ENCODE data around the gene ADSS2. TPM values are rescaled to one million over a fixed set of nuclear protein-coding genes. Genes with fewer than 3 reads are reported as not detected.

Gene ADSS2
- total RNA-seq, 4 donors from 2014 or later, result 33.7 to 59.9 (median 42.2) TPM

DNA sequence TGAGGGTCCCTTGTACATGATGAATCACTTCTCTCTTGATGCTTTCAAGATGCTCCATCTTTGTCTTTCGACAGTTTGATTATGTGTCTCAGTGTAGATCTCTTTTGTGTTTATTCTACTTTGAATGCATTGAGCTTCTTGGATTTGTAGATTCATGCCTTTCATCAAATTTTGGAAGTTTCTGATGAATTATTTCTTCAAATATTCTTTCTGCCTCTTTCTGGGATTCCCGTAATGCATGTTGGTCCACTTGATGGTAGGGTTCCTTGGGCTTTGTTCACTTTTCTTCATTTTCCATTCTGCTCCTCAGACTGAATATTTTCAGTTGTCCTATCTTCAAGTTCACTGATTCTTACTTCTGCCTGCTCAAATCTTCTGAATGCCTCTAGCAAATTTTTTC is 50.7 kb downstream of the ADSS2 start:
- TF ChIP-seq POLR2A (IDR thresholded peaks at IDR 0.05), result no peak
- TF ChIP-seq, protein P1, sequence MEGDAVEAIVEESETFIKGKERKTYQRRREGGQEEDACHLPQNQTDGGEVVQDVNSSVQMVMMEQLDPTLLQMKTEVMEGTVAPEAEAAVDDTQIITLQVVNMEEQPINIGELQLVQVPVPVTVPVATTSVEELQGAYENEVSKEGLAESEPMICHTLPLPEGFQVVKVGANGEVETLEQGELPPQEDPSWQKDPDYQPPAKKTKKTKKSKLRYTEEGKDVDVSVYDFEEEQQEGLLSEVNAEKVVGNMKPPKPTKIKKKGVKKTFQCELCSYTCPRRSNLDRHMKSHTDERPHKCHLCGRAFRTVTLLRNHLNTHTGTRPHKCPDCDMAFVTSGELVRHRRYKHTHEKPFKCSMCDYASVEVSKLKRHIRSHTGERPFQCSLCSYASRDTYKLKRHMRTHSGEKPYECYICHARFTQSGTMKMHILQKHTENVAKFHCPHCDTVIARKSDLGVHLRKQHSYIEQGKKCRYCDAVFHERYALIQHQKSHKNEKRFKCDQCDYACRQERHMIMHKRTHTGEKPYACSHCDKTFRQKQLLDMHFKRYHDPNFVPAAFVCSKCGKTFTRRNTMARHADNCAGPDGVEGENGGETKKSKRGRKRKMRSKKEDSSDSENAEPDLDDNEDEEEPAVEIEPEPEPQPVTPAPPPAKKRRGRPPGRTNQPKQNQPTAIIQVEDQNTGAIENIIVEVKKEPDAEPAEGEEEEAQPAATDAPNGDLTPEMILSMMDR (IDR thresholded peaks at IDR 0.05), result no peak
- H3K27me3 ChIP-seq, result no peaks in the 10 kb centered on the region
- intact Hi-C loops (cut with DNase I), result no loop called here
- peaks cover 0 to 11% of the 10 kb centered on the region in 2 donors for H3K36me3 ChIP-seq
- H3K27ac ChIP-seq, result no peak overlapping the region
- H3K4me1 ChIP-seq, result no peaks in the 10 kb centered on the region
- no peak for DNase-seq
- no peak overlapping the region for H3K4me3 ChIP-seq (replicated peaks in 1 of 3)
- WGBS, 2 donors, result 98 to 99% methylated on average over 2 of the region's 2 CpGs
- H3K9me3 ChIP-seq, result no peaks in the 10 kb centered on the region

DNA sequence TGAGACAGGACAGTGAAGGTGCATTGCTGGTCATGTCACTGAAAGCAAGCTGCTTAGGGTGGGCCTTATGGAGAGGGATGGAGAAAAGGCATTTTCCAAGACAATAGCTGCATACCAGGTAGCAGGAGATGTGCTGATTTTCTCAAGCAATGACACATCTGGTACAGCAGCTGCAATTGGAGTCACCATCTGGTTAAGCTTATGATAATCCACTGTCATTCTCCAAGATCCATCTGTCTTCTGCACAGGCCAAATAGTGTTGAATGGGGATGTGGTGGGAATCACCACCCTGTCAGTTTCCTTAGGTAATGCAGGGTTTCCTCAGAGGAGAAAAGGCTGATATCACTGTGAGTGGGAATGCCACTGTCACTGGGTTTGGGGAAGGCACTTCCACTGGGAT is 54.6 kb downstream of the ADSS2 start:
- intact Hi-C loops (cut with DNase I), result no loop called here
- Histone ChIP-seq H3K4me3 (replicated peaks in 1 of 3) (no peak overlapping the region), H3K9me3 (no peaks in the 10 kb centered on the region), H3K36me3 (peaks cover 0 to 10% of the 10 kb centered on the region in 2 donors), H3K27ac (no peak overlapping the region), H3K4me1 (no peaks in the 10 kb centered on the region), H3K27me3 (no peaks in the 10 kb centered on the region)
- no peak for DNase-seq
- no peak for TF ChIP-seq POLR2A (IDR thresholded peaks at IDR 0.05)
- TF ChIP-seq, protein P1 (IDR thresholded peaks at IDR 0.05), result no peak

DNA sequence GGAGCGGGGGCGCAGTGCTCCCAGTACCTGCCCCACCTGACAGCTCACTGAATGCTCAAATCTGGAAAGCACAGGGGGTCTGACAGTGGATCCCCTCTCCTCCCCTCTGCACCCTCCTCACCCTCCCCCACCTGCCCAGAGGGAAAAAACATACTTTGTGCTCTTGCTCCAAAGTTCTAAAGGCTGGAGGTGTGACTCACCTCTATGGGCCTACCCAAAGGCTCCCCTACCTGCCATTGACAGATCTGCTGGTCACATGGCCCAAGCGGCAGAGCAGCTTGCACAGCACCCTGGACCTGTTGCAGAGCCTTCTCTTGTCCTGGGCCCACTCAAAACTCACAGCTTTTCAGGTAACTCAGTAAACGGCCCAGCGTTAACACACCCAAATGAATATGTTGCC is 55.7 kb downstream of the ADSS2 start:
- WGBS, 2 donors, result 75 to 93% methylated on average over 5 of the region's 5 CpGs
- TF ChIP-seq, protein P1 (IDR thresholded peaks at IDR 0.05), result no peak
- no peak for TF ChIP-seq POLR2A (IDR thresholded peaks at IDR 0.05)
- DNase-seq, result no peak
- no peaks in the 10 kb centered on the region for H3K4me1 ChIP-seq
- no peak overlapping the region for H3K4me3 ChIP-seq (replicated peaks in 1 of 3)
- H3K27me3 ChIP-seq, result no peaks in the 10 kb centered on the region
- H3K9me3 ChIP-seq, result no peaks in the 10 kb centered on the region
- H3K36me3 ChIP-seq, result no peaks in the 10 kb centered on the region
- no peak overlapping the region for H3K27ac ChIP-seq
- intact Hi-C loops (cut with DNase I), result no loop called here

DNA sequence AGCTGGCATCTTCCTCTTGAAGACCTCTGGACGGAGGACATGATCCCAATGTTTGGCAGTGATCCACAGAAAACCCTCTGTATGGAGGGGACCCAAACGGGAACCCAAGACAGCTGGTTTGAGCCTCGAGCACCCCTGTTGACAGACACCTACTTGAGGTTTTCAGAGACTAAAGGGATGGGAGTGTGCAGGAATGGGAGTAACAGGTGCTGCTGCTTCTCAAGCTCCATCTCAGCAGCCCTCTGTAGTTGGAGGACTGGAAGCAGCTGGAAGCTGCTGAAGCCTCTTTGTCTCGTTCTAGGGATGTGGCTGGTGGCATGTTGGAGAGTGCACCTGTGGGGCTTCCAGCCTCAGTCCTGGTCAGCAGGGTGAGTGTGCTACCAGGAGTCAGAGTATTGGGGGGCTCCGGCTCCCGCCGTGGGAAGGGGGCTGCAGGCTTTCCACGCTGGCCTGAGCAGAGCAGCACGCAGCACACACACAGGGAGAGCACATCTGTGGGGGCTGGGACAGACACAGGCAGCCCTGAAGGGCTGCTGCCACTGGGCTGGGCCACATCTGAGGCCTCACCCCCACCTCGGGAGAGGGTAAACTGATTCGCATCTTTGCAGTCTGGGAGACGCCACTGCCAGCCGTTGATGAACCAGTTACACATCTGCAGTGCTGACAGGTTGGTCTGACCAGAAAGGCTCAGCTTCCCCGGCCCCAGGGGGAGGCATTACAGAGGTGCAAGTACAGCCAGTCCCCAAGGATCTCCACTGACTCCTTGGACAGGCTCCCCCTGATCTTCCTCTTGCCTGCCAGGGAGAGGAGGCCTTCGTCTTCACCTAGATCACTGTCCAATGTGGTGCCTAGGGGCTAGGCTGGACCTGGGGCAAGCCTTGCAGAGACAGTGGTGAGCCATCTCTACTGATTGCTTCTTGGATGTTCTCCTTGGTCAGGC is 56.6 kb downstream of the ADSS2 start:
- intact Hi-C loops (cut with DNase I), result no loop called here
- no peaks in the 10 kb centered on the region for H3K9me3 ChIP-seq
- H3K36me3 ChIP-seq, result no peaks in the 10 kb centered on the region
- WGBS, 2 donors, result 88 to 90% methylated on average over 6 to 11 of the region's 15 CpGs
- H3K4me3 ChIP-seq (replicated peaks in 1 of 3), result no peak overlapping the region
- no peak for DNase-seq
- TF ChIP-seq POLR2A (IDR thresholded peaks at IDR 0.05), result no peak
- TF ChIP-seq, protein P1 (IDR thresholded peaks at IDR 0.05), result no peak
- H3K27ac ChIP-seq, result no peak overlapping the region
- H3K27me3 ChIP-seq, result no peaks in the 10 kb centered on the region
- H3K4me1 ChIP-seq, result no peaks in the 10 kb centered on the region

DNA sequence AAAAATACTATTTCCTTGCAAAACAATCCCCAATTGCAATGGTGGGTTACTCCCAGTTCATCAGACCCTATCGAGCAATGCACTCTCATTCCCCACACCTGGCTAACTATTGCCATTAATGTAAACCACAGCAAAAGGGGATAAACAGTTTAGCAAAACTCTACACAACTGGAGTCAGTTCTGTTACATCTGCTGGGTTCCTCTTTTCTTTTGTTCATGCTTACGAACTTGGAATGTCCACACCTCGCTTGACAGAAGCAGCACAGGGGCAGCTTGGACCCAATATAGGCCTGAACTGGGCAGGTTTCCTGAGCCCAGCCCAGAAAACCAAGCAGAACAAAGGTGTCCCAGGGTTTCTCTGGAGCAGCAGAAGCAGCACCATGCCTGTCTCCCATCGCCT is 57.4 kb downstream of the ADSS2 start:
- Histone ChIP-seq H3K4me1 (no peaks in the 10 kb centered on the region), H3K9me3 (no peaks in the 10 kb centered on the region), H3K4me3 (replicated peaks in 1 of 3) (no peak overlapping the region), H3K27me3 (no peaks in the 10 kb centered on the region), H3K27ac (no peak overlapping the region), H3K36me3 (no peaks in the 10 kb centered on the region)
- no peak for TF ChIP-seq POLR2A (IDR thresholded peaks at IDR 0.05)
- TF ChIP-seq, protein P1 (IDR thresholded peaks at IDR 0.05), result no peak
- intact Hi-C loops (cut with DNase I), result no loop called here
- no peak for DNase-seq
- WGBS, 2 donors, result 86 to 87% methylated on average over 3 to 4 of the region's 4 CpGs
